Motor neuron (in vitro differentiated cells): Measurements from ENCODE around the gene OFD1. TPM values are rescaled to one million over a fixed set of nuclear protein-coding genes. Genes with fewer than 3 reads are reported as not detected.

Experiments
- ATAC-seq, 8 experiments: fragments of 200-7000 bp; cut with Tn5 transposase; replicated peaks in 6 of 8; 2 replicates each; pipeline ENCODE4 v1.8.0; 2021; ENCODE audit warnings: mild to moderate bottlenecking in 8 of 8, moderate library complexity in 8 of 8
- H3K27ac ChIP-seq, 2 donors: fragments of 250-450 bp; sonication (Bioruptor Pico); 2 replicates each; pipeline ENCODE4 v1.9.0; 2021; ENCODE audit warnings: antibody characterized with exemption in 2 of 2, mild to moderate bottlenecking in 2 of 2, moderate library complexity in 1 of 2
- H3K4me1 ChIP-seq, 2 donors: fragments of 250-450 bp; sonication (Bioruptor Pico); replicated peaks in 1 of 2; 2 replicates each; pipeline ENCODE4 v1.6.1; 2021; ENCODE audit warnings: antibody characterized with exemption in 2 of 2, mild to moderate bottlenecking in 2 of 2, moderate library complexity in 1 of 2
- H3K4me3 ChIP-seq, 5 donors: fragments of 250-450 bp; sonication (Bioruptor Pico); 2 replicates each; pipeline ENCODE4 v1.9.0; 2021; ENCODE audit warnings: antibody characterized with exemption in 5 of 5, mild to moderate bottlenecking in 5 of 5, moderate library complexity in 4 of 5
- WGBS, 10 experiments: fragments of 450-650 bp; shearing (Covaris generic); methylation state at CpG; one replicate each; pipeline ENCODE4 v1.0.0; 2022; 5-methylcytosine and 5-hydroxymethylcytosine counted together
- in situ Hi-C, 9 experiments: fragments of 400-800 bp; cut with MboI; loops; one replicate each; pipeline ENCODE4 v1.15.0; 2021; ENCODE audit warnings: low sequenced_read_pairs in 9 of 9, low pct_unique_long_range_greater_than_20kb in 2 of 9; ENCODE audit not compliant: unreplicated experiment in 9 of 9
- total RNA-seq, 8 experiments: library from RNA; unstranded; fragments of 300-600 nt; gene quantifications; 2 replicates each; pipeline versions ENCODE4 v1.2.3 to v1.2.4, GENCODE V29; 2022

OFD1 gene
- 10 to 100 TPM; 10.5 to 35.0 (median 23.8) TPM for total RNA-seq

GRCh38 chrX:13734278-13735172, at the start of gene OFD1, which contains the start of gene TRAPPC2:
TSS of gene OFD1 (plus strand) at chrX:13734748. CDS start at chrX:13735072, 324 bp downstream.
TSS of gene TRAPPC2 (minus strand) at chrX:13734620. CDS start at chrX:13719963, 14,657 bp downstream.
- in situ Hi-C loops = loop anchor here in 1 of 9 experiments (25.0 kb wide), 1 partner anchor 303 kb away; the partner anchor contains the start of gene GEMIN8
- ATAC-seq = peak; percentile 94 to 99 (median 98)
- peak within 1 kb of the TSS; percentile 91 to 95 for H3K27ac ChIP-seq
- H3K4me3 ChIP-seq = peak within 1 kb of the TSS; percentile 78 to 92 (median 88)
- H3K4me1 ChIP-seq = peaks cover 0 to 8% of the 10 kb centered on the region in 2 donors
- WGBS, 10 experiments = 0 to 10% (median 0%) methylated on average over 1 to 6 of the region's 75 CpGs; no CpG with 5 or more reads in 7 of the 10 experiments

- WGBS, 10 experiments = 0 to 83% (median 20%) methylated on average over 1 to 3 of the region's 3 CpGs; no CpG with 5 or more reads in 3 of the 10 experiments
- in situ Hi-C loops = no loop called here
- H3K4me3 ChIP-seq = no peak overlapping the region
- ATAC-seq = no peak
- peaks cover 0 to 1% of the 10 kb centered on the region in 2 donors for H3K4me1 ChIP-seq
- H3K27ac ChIP-seq = no peak overlapping the region
Observed at GRCh38 chrX:13685126-13685763, 49.3 kb upstream of the OFD1 start.

- H3K4me1 ChIP-seq = peaks cover 0 to 4% of the 10 kb centered on the region in 2 donors
- no peak overlapping the region for H3K27ac ChIP-seq
- 83% methylated on average over 1 of the region's 1 CpG; no CpG with 5 or more reads in 9 of the 10 experiments for WGBS, 10 experiments
- no peak for ATAC-seq
- no peak overlapping the region for H3K4me3 ChIP-seq
- in situ Hi-C loops = no loop called here
Observed at GRCh38 chrX:13687203-13687602, 47.3 kb upstream of the OFD1 start.

DNA sequence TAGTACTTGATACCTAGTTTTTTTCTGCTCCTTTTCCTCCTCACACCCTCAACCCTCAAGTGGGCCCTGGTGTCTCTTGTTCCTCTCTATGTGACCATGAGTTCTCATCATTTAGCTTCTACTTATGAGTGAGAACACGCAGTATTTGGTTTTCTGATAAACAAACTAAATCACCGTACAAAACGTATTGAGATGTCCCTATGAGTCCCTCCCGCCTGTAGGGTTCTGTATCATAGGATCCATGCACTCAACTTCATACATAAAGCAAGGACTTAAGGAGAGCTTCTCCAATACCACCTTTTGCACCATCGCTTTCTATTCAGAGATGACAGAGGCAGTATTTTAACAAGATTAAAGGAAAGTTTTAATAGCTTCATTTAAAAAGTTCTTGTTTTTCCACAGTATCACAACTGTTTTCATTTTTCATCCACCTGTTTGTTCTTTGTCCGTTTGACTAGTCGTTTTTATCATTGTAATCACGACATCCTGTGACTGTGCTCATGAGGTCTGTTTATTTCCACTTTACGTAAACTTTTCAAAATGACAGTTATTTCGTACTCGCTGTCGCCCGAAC, 46.1 kb upstream of the OFD1 start:
- ATAC-seq = no peak
- peak overlapping the region; percentile 77 to 99 (median 87) for H3K4me3 ChIP-seq
- WGBS, 10 experiments = 15 to 31% (median 25%) methylated on average over 6 to 13 of the region's 13 CpGs; no CpG with 5 or more reads in 7 of the 10 experiments
- in situ Hi-C loops = no loop called here
- H3K27ac ChIP-seq = no peak overlapping the region
- H3K4me1 ChIP-seq = peaks cover 4 to 6% of the 10 kb centered on the region in 2 donors

GRCh38 chrX:13688958-13689740, 45.4 kb upstream of the OFD1 start, which contains the start of gene RAB9A:
TSS of gene RAB9A (plus strand) at chrX:13689128. CDS start at chrX:13708747, 19,619 bp downstream.
- in situ Hi-C loops = no loop called here
- Histone ChIP-seq H3K27ac (peak within 1 kb of the TSS; percentile 92 to 94), H3K4me3 (peak within 1 kb of the TSS; percentile 77 to 99 (median 87)), H3K4me1 (peaks cover 6 to 7% of the 10 kb centered on the region in 2 donors)
- peak; percentile 86 to 97 (median 94) for ATAC-seq
- 5% methylated on average over 8 of the region's 68 CpGs; no CpG with 5 or more reads in 9 of the 10 experiments for whole genome bisulfite sequencing, 10 experiments

GRCh38 chrX:13689741-13690211, 44.8 kb upstream of the OFD1 start:
- no peak for ATAC-seq
- WGBS, 10 experiments = 0 to 24% (median 0%) methylated on average over 1 to 14 of the region's 16 CpGs; no CpG with 5 or more reads in 3 of the 10 experiments
- H3K27ac ChIP-seq = peak overlapping the region; percentile 92 to 94
- peaks cover 6 to 7% of the 10 kb centered on the region in 2 donors for H3K4me1 ChIP-seq
- in situ Hi-C loops = no loop called here
- H3K4me3 ChIP-seq = peak overlapping the region; percentile 77 to 99 (median 87)

DNA sequence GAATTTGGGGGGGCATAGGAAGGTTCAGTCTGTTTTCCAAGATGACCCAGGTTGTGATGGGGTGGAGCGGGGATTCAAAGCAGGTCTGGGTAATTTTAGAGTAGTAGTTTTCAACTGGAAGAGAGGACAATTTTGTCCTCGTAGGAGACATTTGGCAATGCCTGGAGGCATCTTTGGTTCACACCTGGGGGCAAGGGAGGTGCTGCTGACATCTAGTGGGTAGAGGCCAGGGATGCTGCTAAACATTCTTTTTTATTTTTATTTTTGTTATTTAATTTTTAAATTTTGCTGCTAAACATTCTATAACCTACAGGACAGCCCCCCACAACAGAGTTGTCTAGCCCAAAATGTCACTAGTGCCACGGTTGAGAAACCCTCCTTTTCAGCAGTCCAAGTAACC, 43.7 kb upstream of the OFD1 start:
- WGBS, 10 experiments = 0 to 100% (median 100%) methylated on average over 1 to 2 of the region's 3 CpGs; no CpG with 5 or more reads in 5 of the 10 experiments
- Histone ChIP-seq H3K27ac (no peak overlapping the region), H3K4me3 (peak overlapping the region in 3 of 5 donors; percentile 77 to 99 (median 87)), H3K4me1 (peaks cover 6 to 7% of the 10 kb centered on the region in 2 donors)
- ATAC-seq = no peak
- in situ Hi-C loops = no loop called here

- Histone ChIP-seq H3K4me1 (peaks cover 6 to 7% of the 10 kb centered on the region in 2 donors), H3K4me3 (no peak overlapping the region), H3K27ac (no peak overlapping the region)
- ATAC-seq = no peak
- WGBS, 10 experiments = 75 to 86% (median 83%) methylated on average over 1 to 5 of the region's 7 CpGs; no CpG with 5 or more reads in 7 of the 10 experiments
- in situ Hi-C loops = no loop called here
Observed at GRCh38 chrX:13691841-13692371, 42.6 kb upstream of the OFD1 start.

GRCh38 chrX:13692771-13693231, 41.7 kb upstream of the OFD1 start:
- Histone ChIP-seq H3K27ac (no peak overlapping the region), H3K4me3 (no peak overlapping the region), H3K4me1 (peaks cover 6 to 7% of the 10 kb centered on the region in 2 donors)
- no peak for ATAC-seq
- WGBS, 10 experiments = 20 to 95% (median 82%) methylated on average over 1 to 5 of the region's 5 CpGs; no CpG with 5 or more reads in 6 of the 10 experiments
- in situ Hi-C loops = no loop called here

- peak in 1 of 8 experiments; percentile 24 for ATAC-seq
- WGBS, 10 experiments = 50 to 86% (median 80%) methylated on average over 1 to 4 of the region's 7 CpGs; no CpG with 5 or more reads in 5 of the 10 experiments
- in situ Hi-C loops = no loop called here
- Histone ChIP-seq H3K4me3 (no peak overlapping the region), H3K4me1 (peaks cover 6 to 7% of the 10 kb centered on the region in 2 donors), H3K27ac (no peak overlapping the region)
Observed at GRCh38 chrX:13693341-13693961, 41.1 kb upstream of the OFD1 start.

DNA sequence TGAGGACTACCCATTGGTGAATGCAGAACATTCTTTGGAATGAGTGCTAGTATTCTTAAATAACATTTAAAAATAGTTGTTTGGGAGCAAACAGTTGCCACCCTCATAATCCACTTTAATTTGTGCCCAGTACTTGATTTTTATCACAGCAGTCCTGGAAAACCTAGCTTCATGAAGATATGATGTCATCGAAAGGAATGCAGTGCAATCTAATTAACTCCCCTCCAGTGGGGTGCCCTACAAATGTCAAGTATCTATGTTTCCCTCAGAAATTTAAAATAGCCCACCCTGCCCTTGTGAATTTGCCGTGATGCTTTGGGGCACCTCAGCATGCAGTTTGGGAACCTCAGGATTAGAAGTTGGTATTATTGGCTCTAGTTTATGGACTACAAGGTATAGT, 40.2 kb upstream of the OFD1 start:
- in situ Hi-C loops = no loop called here
- WGBS, 10 experiments = 80 to 83% methylated on average over 1 of the region's 2 CpGs; no CpG with 5 or more reads in 8 of the 10 experiments

More for the DNA sequence above, 40.2 kb upstream of the OFD1 start:
- peaks cover 6 to 7% of the 10 kb centered on the region in 2 donors for H3K4me1 ChIP-seq
- H3K27ac ChIP-seq = no peak overlapping the region
- ATAC-seq = no peak
- H3K4me3 ChIP-seq = no peak overlapping the region
